Endothelial cell of umbilical vein (primary cell): ENCODE results near the gene MRGPRG. TPM values are rescaled to one million over a fixed set of nuclear protein-coding genes. Genes with fewer than 3 reads are reported as not detected.

Experiments used
- BruUV-seq: library from RNA; stranded (reverse); fragments of 400-500 nt; replicated peaks from 2 replicates; lab custom pipeline; 2021; lab: Mats Ljungman, UMichigan
- CTCF ChIA-PET: fragments of 300-600, 350-600 bp; sonication (Branson Sonifier 250); formaldehyde crosslinking; loops from one replicate; lab custom pipeline; 2021; ENCODE audit warnings: antibody characterized with exemption, inconsistent platforms; lab: Charles Lee
- POLR2A ChIA-PET: fragments of 300-600, 350-600 bp; sonication (Branson Sonifier 250); formaldehyde crosslinking; loops from one replicate; lab custom pipeline; 2021; ENCODE audit warnings: antibody characterized with exemption, inconsistent platforms; lab: Charles Lee
- DNase-seq: peaks from one replicate; pipeline ENCODE4 v3.0.0-alpha.2; 2011; ENCODE audit warnings: low read depth, low spot score
- FAIRE-seq: peaks from 2 replicates; lab custom pipeline; 2011; peaks lifted over from hg19 to GRCh38; lab: Jason Lieb, UNC
- H2AFZ ChIP-seq: 2 replicates; pipeline ENCODE4 v1.6.0; 2012; ENCODE audit warnings: low read depth, low read length, control low read depth, inconsistent platforms
- H3K27ac ChIP-seq: 2 replicates; pipeline ENCODE4 v1.5.1; 2011; ENCODE audit warnings: low read depth, mild to moderate bottlenecking, control low read depth, low read length, moderate library complexity; ENCODE audit not compliant: insufficient read depth
- H3K27me3 ChIP-seq, 2 experiments: 2 replicates each; pipeline versions ENCODE4 v1.6.0 to v1.6.1; 2011; ENCODE audit warnings: low read length in 2 of 2, mixed read lengths in 1 of 2; ENCODE audit not compliant: control insufficient read depth in 2 of 2, insufficient read depth in 2 of 2
- H3K36me3 ChIP-seq, 2 experiments: 2 replicates in 1 of 2; 3 replicates in 1 of 2; pipeline ENCODE4 v1.5.1; 2011; ENCODE audit warnings: low read length in 2 of 2, mild to moderate bottlenecking in 1 of 2, moderate library complexity in 1 of 2; ENCODE audit not compliant: control insufficient read depth in 2 of 2, insufficient read depth in 2 of 2; ENCODE audit errors: extremely low read depth in 1 of 2
- H3K4me1 ChIP-seq: 3 replicates; pipeline ENCODE4 v1.5.1; 2011; ENCODE audit warnings: mild to moderate bottlenecking, low read length; ENCODE audit not compliant: control insufficient read depth, insufficient read depth; ENCODE audit errors: extremely low read depth
- H3K4me2 ChIP-seq: 2 replicates; pipeline ENCODE4 v1.6.1; 2011; ENCODE audit warnings: low read length, control low read depth, mixed read lengths; ENCODE audit not compliant: insufficient read depth
- H3K4me3 ChIP-seq, 3 experiments: fragments of 200-600 bp in 1 of 3; sonication (generic), shearing (Covaris generic) in 1 of 3; replicated peaks in 1 of 3; 2 replicates each; pipeline ENCODE4 v1.5.1; 2011 to 2016; ENCODE audit warnings: control low read depth in 3 of 3, low read length in 3 of 3, mild to moderate bottlenecking in 2 of 3, inconsistent platforms in 1 of 3, low read depth in 1 of 3, moderate library complexity in 1 of 3; ENCODE audit not compliant: insufficient read depth in 1 of 3
- H3K79me2 ChIP-seq: 2 replicates; pipeline ENCODE4 v1.6.0; 2012; ENCODE audit warnings: low read length, inconsistent platforms; ENCODE audit not compliant: control insufficient read depth, insufficient read depth
- H3K9ac ChIP-seq: replicated peaks from 2 replicates; pipeline ENCODE3; 2011; ENCODE audit warnings: low read length, control low read depth; ENCODE audit not compliant: insufficient read depth; ENCODE audit errors: extremely low read depth
- H3K9me1 ChIP-seq: replicated peaks from 3 replicates; pipeline ENCODE4 v1.6.0; 2011; ENCODE audit warnings: mild to moderate bottlenecking, low read length; ENCODE audit not compliant: control insufficient read depth, insufficient read depth; ENCODE audit errors: extremely low read depth
- H3K9me3 ChIP-seq: replicated peaks from 2 replicates; pipeline ENCODE4 v1.5.1; 2012; ENCODE audit warnings: low read length, inconsistent platforms; ENCODE audit not compliant: control insufficient read depth, insufficient read depth
- H4K20me1 ChIP-seq: replicated peaks from 2 replicates; pipeline ENCODE3; 2011; ENCODE audit warnings: mild to moderate bottlenecking, low read length; ENCODE audit not compliant: control insufficient read depth, insufficient read depth; ENCODE audit errors: extremely low read depth
- CTCF ChIP-seq, 2 donors: IDR thresholded peaks; 1 replicate in 1 of 2; 2 replicates in 1 of 2; pipeline ENCODE4 v1.5.1; 2011; ENCODE audit warnings: low read length in 2 of 2, mild to moderate bottlenecking in 2 of 2, moderate library complexity in 2 of 2, control low read depth in 1 of 2, inconsistent platforms in 1 of 2, low read depth in 1 of 2; ENCODE audit not compliant: insufficient read depth in 1 of 2; ENCODE audit errors: extremely low read depth in 1 of 2
- EZH2 ChIP-seq: IDR thresholded peaks from 2 replicates; pipeline ENCODE4 v1.6.1; 2012; ENCODE audit warnings: borderline replicate concordance, low read depth, mild to moderate bottlenecking, moderate library complexity, low read length, inconsistent platforms; ENCODE audit not compliant: severe bottlenecking
- FOS ChIP-seq: IDR thresholded peaks from 2 replicates; pipeline ENCODE4 v1.6.1; 2011; ENCODE audit warnings: mild to moderate bottlenecking, low read length, moderate library complexity, borderline replicate concordance; ENCODE audit not compliant: insufficient read depth
- GATA2 ChIP-seq: IDR thresholded peaks from 2 replicates; pipeline ENCODE4 v1.7.0; 2011; ENCODE audit warnings: low read depth, mild to moderate bottlenecking, moderate library complexity, mixed read lengths, low read length; ENCODE audit not compliant: insufficient read length, insufficient read depth
- JUN ChIP-seq: IDR thresholded peaks from 2 replicates; pipeline ENCODE4 v1.6.1; 2011; ENCODE audit warnings: borderline replicate concordance, low read depth; ENCODE audit not compliant: insufficient read length, insufficient read depth
- MAX ChIP-seq: IDR thresholded peaks from 2 replicates; pipeline ENCODE4 v1.6.1; 2011; ENCODE audit not compliant: insufficient read depth, insufficient read length
- MYC ChIP-seq: IDR thresholded peaks from one replicate; pipeline ENCODE4 v1.6.1; 2011; ENCODE audit warnings: mild to moderate bottlenecking, low read depth, low read length
- POLR2A ChIP-seq: IDR thresholded peaks from 2 replicates; pipeline ENCODE4 v1.6.1; 2012; ENCODE audit warnings: low read depth, mild to moderate bottlenecking, control low read depth, low read length
- POLR2AphosphoS5 ChIP-seq: IDR thresholded peaks from 2 replicates; pipeline ENCODE4 v1.6.1; 2012; ENCODE audit warnings: low read depth, mild to moderate bottlenecking, control low read depth, low read length, moderate library complexity; ENCODE audit not compliant: insufficient read depth
- dilution Hi-C: fragments of 300-500 bp; cut with MboI; formaldehyde crosslinking; loops from one replicate; pipeline ENCODE4 v1.15.0; 2019; ENCODE audit warnings: low sequenced_read_pairs; ENCODE audit not compliant: extremely low pct_ligation_motif_present
- intact Hi-C: fragments of 100-400 bp; cut with micrococcal nuclease; formaldehyde crosslinking; loops from one replicate; pipeline ENCODE4 v1.10.0; 2022
- polyA plus RNA-seq, 4 experiments: library from polyadenylated mRNA; depleted of rRNA in 3 of 4; stranded (reverse) in 3 of 4; unstranded in 1 of 4; fragments of >200 nt; gene quantifications; 2 replicates each; pipeline versions ENCODE4 v1.2.1 to v1.2.3, GENCODE V29; 2011 to 2012; ENCODE audit warnings: missing spikeins in 1 of 4
- total RNA-seq: library from RNA; stranded (reverse); gene quantifications from 2 replicates; pipeline ENCODE4 v1.2.3, GENCODE V29; 2021

The MRGPRG gene
- total and polyA plus RNA-seq, 2 donors (not counting 3 experiments of a cell fraction or from before 2014, with no cell fraction given): not detected

GRCh38 chr11:3226846-3227567 is 8.4 kb upstream of the MRGPRG start:
- FAIRE-seq (no peak), DNase-seq (no peak)
- no peak overlapping the region for H3K4me3 ChIP-seq
- H3K27ac ChIP-seq: no peak overlapping the region
- dilution Hi-C loops: no loop called here
- TF ChIP-seq MAX (no peak), MYC (no peak), FOS (no peak), EZH2 (no peak), POLR2AphosphoS5 (no peak), POLR2A (no peak), CTCF (IDR thresholded peaks at IDR 0.05; ENCODE audit: extremely low read depth in 1 of 2, insufficient read depth in 1 of 2, low read depth in 1 of 2, low read length in 2 of 2) (no peak), JUN (no peak), GATA2 (no peak)
- H3K9me1 ChIP-seq: no peaks in the 10 kb centered on the region
- no peaks in the 10 kb centered on the region for H3K27me3 ChIP-seq
- CTCF ChIA-PET: no interaction called here
- H3K4me1 ChIP-seq: no peaks in the 10 kb centered on the region
- no peak overlapping the region for H2AFZ ChIP-seq
- intact Hi-C loops: no loop called here
- H3K9ac ChIP-seq: no peak overlapping the region
- no peaks in the 10 kb centered on the region for H3K9me3 ChIP-seq
- H3K4me2 ChIP-seq: no peak overlapping the region
- H4K20me1 ChIP-seq: no peaks in the 10 kb centered on the region
- no TSS peak for BruUV-seq
- POLR2A ChIA-PET: no interaction called here
- no peaks in the 10 kb centered on the region for H3K36me3 ChIP-seq
- no peaks in the 10 kb centered on the region for H3K79me2 ChIP-seq
